ENCODE data around the gene EEPD1.
A peak's percentile ranks its signal among the peaks of the same experiment; 100 is the strongest.
"Not testable (repeated sequence)": the region's sequence is repeated elsewhere in the genome, so short reads cannot be mapped to it uniquely, and the experiment has no call there.

Gene EEPD1

GRCh38 chr7:36216063-36216684 is 63.1 kb downstream of the EEPD1 start:
- DNase-seq (ENCODE audit: low read depth), result peak; percentile 34

GRCh38 chr7:36217211-36217960 is 64.3 kb downstream of the EEPD1 start:
- DNase-seq (ENCODE audit: low read depth), result no peak

- DNase-seq (ENCODE audit: low read depth), result no peak
These were observed 64.9 kb downstream of the EEPD1 start for GRCh38 chr7:36217961-36218284.

- DNase-seq (ENCODE audit: low read depth), result no peak
These were observed 66.4 kb downstream of the EEPD1 start for GRCh38 chr7:36219429-36219828.

- DNase-seq (ENCODE audit: low read depth), result no peak
These were observed 70.8 kb downstream of the EEPD1 start for GRCh38 chr7:36223851-36224250.

GRCh38 chr7:36224934-36225858 is 72.1 kb downstream of the EEPD1 start:
- DNase-seq (ENCODE audit: low read depth), result no peak

- DNase-seq (ENCODE audit: low read depth), result no peak
These were observed 73.1 kb downstream of the EEPD1 start for GRCh38 chr7:36226151-36226550.

- peak; percentile 28 for DNase-seq (ENCODE audit: low read depth)
These were observed 74.2 kb downstream of the EEPD1 start for GRCh38 chr7:36227223-36227622.

- no peak for DNase-seq (ENCODE audit: low read depth)
These were observed 75.0 kb downstream of the EEPD1 start for GRCh38 chr7:36228039-36228438.

GRCh38 chr7:36231406-36231805 is 78.4 kb downstream of the EEPD1 start:
- no peak for DNase-seq (ENCODE audit: low read depth)

- no peak for DNase-seq (ENCODE audit: low read depth)
These were observed 79.5 kb downstream of the EEPD1 start for GRCh38 chr7:36232555-36232954.

GRCh38 chr7:36232971-36233550 is 80.0 kb downstream of the EEPD1 start:
- no peak for DNase-seq (ENCODE audit: low read depth)

GRCh38 chr7:36236073-36236472 is 83.0 kb downstream of the EEPD1 start:
- DNase-seq (ENCODE audit: low read depth), result no peak

GRCh38 chr7:36238138-36238537 is 85.1 kb downstream of the EEPD1 start:
- DNase-seq (ENCODE audit: low read depth), result no peak

- DNase-seq (ENCODE audit: low read depth), result not testable (repeated sequence)
These were observed 90.3 kb downstream of the EEPD1 start for GRCh38 chr7:36243356-36243755.

- DNase-seq (ENCODE audit: low read depth), result not testable (repeated sequence)
These were observed 90.9 kb downstream of the EEPD1 start for GRCh38 chr7:36244001-36244400.

- no peak for DNase-seq (ENCODE audit: low read depth)
These were observed 91.4 kb downstream of the EEPD1 start for GRCh38 chr7:36244429-36244828.

- no peak for DNase-seq (ENCODE audit: low read depth)
These were observed 92.7 kb downstream of the EEPD1 start for GRCh38 chr7:36245684-36246299.

GRCh38 chr7:36249091-36249490 is 96.0 kb downstream of the EEPD1 start:
- no peak for DNase-seq (ENCODE audit: low read depth)

GRCh38 chr7:36253699-36254098 is 100.6 kb downstream of the EEPD1 start:
- no peak for DNase-seq (ENCODE audit: low read depth)

- DNase-seq (ENCODE audit: low read depth), result peak; percentile 91
These were observed 105.6 kb downstream of the EEPD1 start for GRCh38 chr7:36258510-36259259.
